NAMALWA (cell line): ENCODE results near the gene KRTAP4-1.
"Not testable (repeated sequence)": the region's sequence is repeated elsewhere in the genome, so short reads cannot be mapped to it uniquely, and the experiment has no call there.

ENCODE experiments used
- DNase-seq: peaks from one replicate; pipeline ENCODE4 v3.0.0-alpha.2; 2015; ENCODE audit warnings: low spot score

The KRTAP4-1 gene

GRCh38 chr17:41171886-41172285, 12.8 kb downstream of the KRTAP4-1 start:
- DNase-seq = no peak

DNA sequence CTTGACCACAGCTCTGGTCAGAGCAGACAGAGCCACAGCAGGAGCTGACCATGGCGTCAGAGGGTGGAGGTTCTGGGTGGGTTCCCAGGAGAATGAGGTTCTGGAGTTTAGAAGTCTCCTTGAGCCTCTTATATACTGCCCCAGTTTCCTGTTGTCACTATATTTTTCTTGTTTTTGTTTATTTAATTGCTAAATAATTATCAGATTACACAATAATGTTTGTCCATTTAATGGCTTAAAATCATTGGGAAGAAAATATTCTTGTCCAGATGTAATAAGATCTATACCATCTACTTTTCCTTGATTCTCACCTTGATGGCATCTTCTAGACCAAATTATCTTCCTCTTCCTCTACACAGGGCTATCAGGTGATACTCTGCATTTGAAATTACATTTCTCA, 16.6 kb downstream of the KRTAP4-1 start, which contains the start of gene KRTAP4-3:
Gene KRTAP4-3, minus strand, starts transcription at position 101 of the 400 bp plus-strand sequence. Its CDS starts 49 bp downstream, at position 52.
- no peak for DNase-seq

- no peak for DNase-seq
Observed at GRCh38 chr17:41167561-41167960, 17.1 kb downstream of the KRTAP4-1 start.

DNA sequence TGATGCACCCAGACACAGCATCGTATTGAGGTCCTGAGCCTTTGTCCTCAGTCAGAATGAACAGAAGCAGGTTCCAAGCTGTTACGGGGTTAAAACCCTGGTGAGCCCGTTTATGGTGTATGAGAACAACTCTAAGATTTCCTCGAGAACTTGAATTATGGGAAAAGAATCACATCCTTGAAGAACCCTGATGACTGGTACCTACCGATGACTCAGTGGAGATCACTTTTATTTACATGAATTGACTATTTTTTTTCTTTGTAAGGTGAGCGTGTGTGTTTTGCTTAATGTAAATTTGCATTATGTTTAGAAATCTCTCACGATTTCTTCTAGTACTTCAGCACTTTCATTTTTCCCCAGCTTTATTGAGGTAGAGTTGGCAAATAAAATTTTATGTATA, 20.9 kb downstream of the KRTAP4-1 start:
- no peak for DNase-seq

DNA sequence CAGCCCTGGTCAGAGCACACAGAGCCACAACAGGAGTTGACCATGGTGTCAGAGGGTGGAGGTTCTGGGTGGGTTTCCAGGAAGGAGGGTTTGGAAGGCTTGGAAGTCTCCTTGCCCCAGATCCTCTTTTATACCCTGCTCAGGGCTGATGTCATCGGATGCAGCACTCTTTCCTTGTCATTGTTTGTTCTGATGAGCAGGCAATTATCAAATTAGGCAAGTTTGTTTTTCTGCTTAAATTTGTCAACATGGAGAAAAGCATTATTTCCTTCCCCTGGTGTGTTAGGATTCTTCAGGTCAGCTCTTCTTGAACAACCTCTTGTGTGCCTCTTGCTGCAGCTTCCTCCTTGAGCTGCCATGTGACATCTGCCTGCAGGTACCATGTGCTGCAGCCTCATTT, 24.1 kb downstream of the KRTAP4-1 start, which contains the start of gene KRTAP4-4:
Gene KRTAP4-4, minus strand, starts transcription at position 101 of the 400 bp plus-strand sequence. Its CDS starts 57 bp downstream, at position 44.
- no peak for DNase-seq

GRCh38 chr17:41160190-41160589, 24.5 kb downstream of the KRTAP4-1 start:
- DNase-seq = not testable (repeated sequence)

DNA sequence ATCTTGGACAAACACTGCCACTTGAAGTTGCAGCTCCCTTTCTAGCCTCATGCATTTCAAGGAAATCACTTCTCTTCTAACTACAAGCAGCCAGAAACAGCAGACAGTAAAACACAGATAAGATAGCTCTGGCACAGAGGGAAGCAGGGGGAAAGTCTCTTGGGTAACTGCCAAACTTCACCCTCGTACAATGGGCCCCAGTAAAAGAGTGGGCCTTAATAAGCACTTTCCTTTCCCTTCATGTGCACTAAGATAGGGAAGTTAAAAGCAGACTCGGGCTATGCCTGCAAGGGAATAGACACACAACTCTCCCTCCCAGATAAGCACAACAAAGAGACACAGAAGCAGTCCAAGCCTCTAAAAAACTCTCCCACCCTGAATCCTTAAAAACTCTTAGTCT, 30.9 kb downstream of the KRTAP4-1 start:
- DNase-seq = no peak

- DNase-seq = no peak
Observed at GRCh38 chr17:41151525-41151924, 33.2 kb downstream of the KRTAP4-1 start.

- no peak for DNase-seq
Observed at GRCh38 chr17:41150026-41150425, 34.7 kb downstream of the KRTAP4-1 start.

- no peak for DNase-seq
Observed at GRCh38 chr17:41149652-41149985, 35.1 kb downstream of the KRTAP4-1 start, which contains the start of gene KRTAP4-5. Gene KRTAP4-5, minus strand, starts transcription at chr17:41149825. Its CDS starts 58 bp downstream, at chr17:41149767.

DNA sequence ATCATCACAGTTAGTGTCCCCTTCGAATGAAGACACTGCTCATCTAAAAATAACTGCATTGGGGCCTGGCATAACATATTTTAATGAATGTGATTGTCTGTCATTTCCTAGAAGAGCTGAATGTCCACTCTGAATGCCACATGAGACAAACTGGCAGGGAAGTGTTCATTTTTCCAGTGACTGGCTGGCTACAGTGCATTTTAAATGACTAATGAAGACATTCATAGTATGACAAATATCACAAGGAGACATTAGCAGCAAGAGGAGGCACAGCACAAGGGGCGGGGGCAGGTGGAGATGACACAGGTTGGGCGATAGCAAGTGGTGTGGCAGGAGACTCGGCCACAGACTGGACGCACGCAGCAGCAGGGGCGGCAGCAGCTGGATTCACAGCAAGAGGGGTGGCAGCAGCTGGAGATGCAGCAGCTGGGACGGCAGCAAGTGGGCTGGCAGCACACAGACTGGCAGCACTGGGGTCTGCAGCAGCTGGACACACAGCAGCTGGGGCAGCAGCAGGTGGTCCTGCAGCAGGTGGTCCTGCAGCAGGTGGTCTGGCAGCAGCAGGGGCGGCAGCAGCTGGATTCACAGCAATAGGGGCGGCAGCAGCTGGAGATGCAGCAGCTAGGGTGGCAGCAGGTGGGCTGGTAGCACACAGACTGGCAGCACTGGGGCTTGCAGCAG, 35.6 kb downstream of the KRTAP4-1 start:
- not testable (repeated sequence) for DNase-seq

GRCh38 chr17:41147531-41148204, 37.0 kb downstream of the KRTAP4-1 start:
- DNase-seq = no peak

DNA sequence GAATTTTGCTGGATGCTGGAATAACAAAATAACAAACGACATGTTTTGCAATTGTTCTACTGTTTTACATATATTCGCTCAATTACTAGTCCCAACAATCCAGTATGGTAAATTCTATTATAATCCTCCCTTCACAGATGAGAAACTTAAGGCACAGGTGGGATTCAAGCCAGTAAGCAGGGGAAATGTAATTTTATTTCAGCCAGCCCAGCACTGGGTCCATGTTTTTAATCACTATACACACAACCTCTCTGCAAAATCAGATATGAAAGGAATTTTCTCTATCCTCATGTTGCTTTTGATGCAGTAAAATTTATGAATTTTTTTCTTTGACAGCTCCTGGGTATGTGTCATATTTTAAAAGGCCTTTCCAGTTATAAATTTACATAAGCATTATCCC, 39.5 kb downstream of the KRTAP4-1 start:
- no peak for DNase-seq

DNA sequence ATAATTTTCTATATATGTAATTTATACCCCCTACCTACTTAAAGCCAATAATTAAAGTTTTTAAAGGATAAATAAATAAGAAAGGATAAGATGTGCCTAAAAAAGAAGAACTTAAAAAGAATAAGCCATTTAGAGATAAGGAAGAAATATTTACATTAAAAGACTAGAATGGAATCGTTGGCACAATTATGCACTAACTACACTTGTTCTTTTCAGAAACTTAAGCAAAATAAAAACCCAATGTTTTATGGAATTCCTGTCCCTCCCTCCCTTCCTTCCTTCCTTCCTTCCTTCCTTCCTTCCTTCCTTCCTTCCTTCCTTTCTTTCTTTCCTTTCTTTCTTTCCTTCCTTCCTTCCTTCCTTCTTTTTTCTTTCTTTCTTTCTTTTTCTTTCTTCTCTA, 39.9 kb downstream of the KRTAP4-1 start:
- no peak for DNase-seq

- DNase-seq = no peak
Observed at GRCh38 chr17:41141361-41141760, 43.4 kb downstream of the KRTAP4-1 start.

DNA sequence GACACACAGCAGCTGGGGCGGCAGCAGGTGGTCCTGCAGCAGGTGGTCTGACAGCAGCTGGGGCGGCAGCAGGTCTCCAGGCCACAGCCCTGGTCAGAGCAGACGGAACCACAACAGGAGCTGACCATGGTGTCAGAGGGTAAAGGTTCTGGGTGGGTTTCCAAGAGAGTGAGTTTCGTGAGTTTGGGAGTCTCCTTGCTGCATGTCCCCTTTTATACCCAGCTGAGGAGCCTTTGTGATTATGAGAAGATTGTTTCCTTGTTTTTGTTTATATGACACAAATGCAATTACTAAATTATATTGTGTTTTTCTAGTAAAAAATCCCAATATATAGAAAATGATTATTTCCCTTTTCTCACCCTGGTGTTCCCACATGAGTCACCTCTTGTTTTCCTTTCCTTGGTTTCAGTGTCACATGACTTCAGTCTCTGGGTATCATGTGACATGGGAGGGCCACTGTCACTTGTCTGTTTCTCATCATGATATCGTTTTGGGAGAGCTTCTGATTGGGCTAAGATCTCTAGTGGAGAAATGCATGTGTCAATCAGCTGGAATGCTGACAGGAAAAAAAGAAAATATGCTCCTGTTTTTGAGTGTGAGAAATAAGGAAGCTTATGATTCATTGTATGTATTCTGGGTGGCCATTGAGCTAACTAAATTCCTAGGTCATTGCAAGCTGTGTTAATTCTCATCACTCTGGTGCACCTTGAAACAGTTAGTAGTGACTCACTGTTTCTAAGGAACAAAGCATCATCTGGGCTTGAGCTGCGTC, 44.2 kb downstream of the KRTAP4-1 start, which contains the start of gene KRTAP4-6:
Gene KRTAP4-6, minus strand, starts transcription at position 185 of the 772 bp plus-strand sequence. Its CDS starts 57 bp downstream, at position 128.
- no peak for DNase-seq

- DNase-seq = not testable (repeated sequence)
Observed at GRCh38 chr17:41139865-41140264, 44.8 kb downstream of the KRTAP4-1 start.
